ENCODE data around the gene LIF. TPM values are rescaled to one million over a fixed set of nuclear protein-coding genes. Genes with fewer than 3 reads are reported as not detected.

The LIF gene
- total RNA-seq, 1 donor from 2014 or later, result 18.9 TPM

DNA sequence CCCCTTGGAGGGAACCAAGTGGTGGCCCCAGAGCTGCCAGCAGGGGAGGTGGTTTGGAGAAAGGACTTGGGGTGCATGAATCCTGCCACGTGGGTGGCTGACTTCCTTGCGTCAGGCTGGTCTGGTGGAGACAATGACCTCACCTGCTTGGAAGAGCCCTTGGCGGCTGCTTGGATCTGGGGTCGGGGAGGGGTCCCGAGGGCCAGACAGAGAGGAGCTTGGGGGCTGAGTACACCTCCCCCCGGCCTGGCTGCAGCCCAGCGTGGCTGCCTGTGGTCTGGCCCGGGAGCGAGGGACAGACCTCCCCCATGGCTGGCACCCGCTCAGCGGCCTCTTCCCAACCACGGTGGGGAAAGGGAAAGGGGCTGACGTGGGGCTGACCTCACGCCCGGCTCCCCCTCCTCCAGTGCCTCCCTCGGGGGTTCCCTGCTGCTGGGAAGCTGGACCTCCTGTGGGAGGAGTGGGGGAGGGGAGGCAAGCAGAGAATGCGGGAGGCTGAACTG lies 13.8 kb downstream of the LIF start:
- Mint-ChIP-seq H3K4me3 (ENCODE audit: unreplicated experiment) (no peak overlapping the region), H3K27me3 (ENCODE audit: low read depth) (no peaks in the 10 kb centered on the region), H3K4me1 (ENCODE audit: low read depth) (peaks cover 66% of the 10 kb centered on the region), H3K36me3 (ENCODE audit: low read depth) (no peaks in the 10 kb centered on the region), H3K9me3 (ENCODE audit: low read depth) (no peaks in the 10 kb centered on the region), H3K27ac (ENCODE audit: unreplicated experiment) (no peak overlapping the region)
- DNase-seq (ENCODE audit: low spot score), result no peak
- TF ChIP-seq, protein P1, sequence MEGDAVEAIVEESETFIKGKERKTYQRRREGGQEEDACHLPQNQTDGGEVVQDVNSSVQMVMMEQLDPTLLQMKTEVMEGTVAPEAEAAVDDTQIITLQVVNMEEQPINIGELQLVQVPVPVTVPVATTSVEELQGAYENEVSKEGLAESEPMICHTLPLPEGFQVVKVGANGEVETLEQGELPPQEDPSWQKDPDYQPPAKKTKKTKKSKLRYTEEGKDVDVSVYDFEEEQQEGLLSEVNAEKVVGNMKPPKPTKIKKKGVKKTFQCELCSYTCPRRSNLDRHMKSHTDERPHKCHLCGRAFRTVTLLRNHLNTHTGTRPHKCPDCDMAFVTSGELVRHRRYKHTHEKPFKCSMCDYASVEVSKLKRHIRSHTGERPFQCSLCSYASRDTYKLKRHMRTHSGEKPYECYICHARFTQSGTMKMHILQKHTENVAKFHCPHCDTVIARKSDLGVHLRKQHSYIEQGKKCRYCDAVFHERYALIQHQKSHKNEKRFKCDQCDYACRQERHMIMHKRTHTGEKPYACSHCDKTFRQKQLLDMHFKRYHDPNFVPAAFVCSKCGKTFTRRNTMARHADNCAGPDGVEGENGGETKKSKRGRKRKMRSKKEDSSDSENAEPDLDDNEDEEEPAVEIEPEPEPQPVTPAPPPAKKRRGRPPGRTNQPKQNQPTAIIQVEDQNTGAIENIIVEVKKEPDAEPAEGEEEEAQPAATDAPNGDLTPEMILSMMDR (IDR thresholded peaks at IDR 0.05), result no peak

DNA sequence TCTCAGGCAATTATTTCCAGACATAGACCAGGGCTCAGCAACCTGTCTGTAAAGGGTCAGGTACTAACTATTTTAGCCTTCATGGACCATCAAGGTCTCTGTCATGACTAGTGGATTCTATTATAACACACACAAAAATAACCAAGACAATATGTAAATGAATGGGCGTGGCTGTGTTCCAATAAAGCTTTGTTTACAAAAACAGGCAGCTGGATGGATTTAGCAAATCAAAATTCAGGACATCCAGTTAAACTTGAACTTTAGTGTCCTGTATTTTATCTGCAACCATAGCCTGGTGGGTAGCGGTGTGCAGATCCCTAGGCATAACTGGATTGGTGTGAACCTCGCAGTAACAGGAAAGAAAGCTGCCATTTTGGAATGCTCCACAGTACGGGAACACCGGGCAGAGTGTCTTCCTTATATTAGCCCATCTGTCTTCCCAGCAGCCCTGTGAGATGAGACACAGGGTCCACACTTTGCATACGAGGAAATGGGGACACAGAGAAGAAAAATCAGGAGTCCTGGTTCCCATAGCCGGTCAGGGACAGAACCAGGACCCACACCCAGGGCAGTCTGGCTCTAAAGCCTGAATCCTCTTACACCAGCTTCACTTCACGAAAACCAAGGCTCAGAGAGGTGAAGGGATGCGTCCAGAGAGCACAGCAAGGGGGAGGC lies 15.6 kb downstream of the LIF start:
- no peaks in the 10 kb centered on the region for H3K9me3 Mint-ChIP-seq (ENCODE audit: low read depth)
- H3K4me1 Mint-ChIP-seq (ENCODE audit: low read depth), result peaks cover 60% of the 10 kb centered on the region
- TF ChIP-seq, protein P1 (IDR thresholded peaks at IDR 0.05), result no peak
- no peak overlapping the region for H3K4me3 Mint-ChIP-seq (ENCODE audit: unreplicated experiment)
- H3K36me3 Mint-ChIP-seq (ENCODE audit: low read depth), result no peaks in the 10 kb centered on the region
- H3K27me3 Mint-ChIP-seq (ENCODE audit: low read depth), result no peaks in the 10 kb centered on the region
- H3K27ac Mint-ChIP-seq (ENCODE audit: unreplicated experiment), result no peak overlapping the region
- no peak for DNase-seq (ENCODE audit: low spot score)

DNA sequence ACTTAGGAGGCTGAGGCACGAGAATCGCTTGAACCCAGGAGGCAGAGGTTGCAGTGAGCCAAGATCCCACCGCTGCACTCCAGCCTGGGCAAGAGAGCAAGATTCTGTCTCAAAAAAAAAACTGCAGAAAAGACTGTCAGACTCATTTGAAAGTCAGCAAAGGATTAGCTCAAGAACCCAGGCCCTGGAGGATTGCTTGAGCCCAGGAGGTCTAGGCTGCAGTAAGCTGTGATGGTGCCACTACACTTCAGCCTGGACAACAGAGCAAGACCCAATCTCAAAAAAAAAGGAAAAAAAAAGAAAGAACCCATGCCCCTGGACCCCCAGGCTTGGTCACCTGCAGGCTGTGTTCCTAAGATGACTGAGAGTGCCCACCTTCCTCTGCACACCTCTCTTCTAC lies 16.2 kb downstream of the LIF start:
- no peak overlapping the region for H3K27ac Mint-ChIP-seq (ENCODE audit: unreplicated experiment)
- no peak overlapping the region for H3K4me3 Mint-ChIP-seq (ENCODE audit: unreplicated experiment)
- TF ChIP-seq, protein P1 (IDR thresholded peaks at IDR 0.05), result no peak
- peaks cover 59% of the 10 kb centered on the region for H3K4me1 Mint-ChIP-seq (ENCODE audit: low read depth)
- DNase-seq (ENCODE audit: low spot score), result no peak
- H3K27me3 Mint-ChIP-seq (ENCODE audit: low read depth), result no peaks in the 10 kb centered on the region
- no peaks in the 10 kb centered on the region for H3K36me3 Mint-ChIP-seq (ENCODE audit: low read depth)
- H3K9me3 Mint-ChIP-seq (ENCODE audit: low read depth), result peaks cover 1% of the 10 kb centered on the region

DNA sequence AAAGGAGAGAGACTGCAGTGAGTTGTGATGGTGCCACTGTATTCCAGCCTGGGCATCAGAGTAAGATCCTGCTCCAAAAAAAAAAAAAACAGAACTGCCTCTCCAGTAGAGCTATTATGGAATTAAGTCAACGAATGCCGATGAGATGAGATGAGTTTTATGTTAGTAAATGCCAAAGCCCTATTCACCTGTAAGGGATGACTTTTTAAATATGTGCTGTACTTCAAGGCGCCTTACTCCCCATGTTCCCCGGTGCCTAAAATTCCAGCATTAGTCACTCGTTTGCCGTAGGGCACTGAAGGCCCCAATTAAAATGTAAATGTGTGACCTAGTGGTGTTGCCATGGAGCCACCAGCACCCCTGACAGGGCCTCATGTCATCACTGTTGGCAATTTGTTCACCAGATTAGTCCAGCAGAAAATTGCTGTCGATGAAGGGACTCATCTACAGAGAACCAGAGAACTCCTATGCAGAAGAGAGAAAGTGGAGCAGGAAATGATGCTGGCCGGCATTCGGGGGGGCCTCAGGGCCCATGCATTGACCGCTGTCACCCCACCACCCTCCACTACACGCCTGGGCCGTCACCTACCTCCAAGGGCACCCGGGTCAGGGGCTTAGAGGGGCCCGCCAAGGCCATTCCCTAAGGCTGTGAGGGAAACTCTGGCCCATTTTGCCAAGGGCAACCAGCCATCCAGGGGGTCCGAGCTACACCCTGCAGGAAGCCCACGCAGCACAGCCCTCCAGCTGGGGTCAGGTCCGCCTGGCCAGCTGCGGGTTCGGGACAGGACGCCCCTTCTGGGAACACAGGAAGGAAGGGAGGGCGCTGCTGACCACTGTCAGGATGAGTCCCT lies 17.8 kb downstream of the LIF start:
- H3K4me1 Mint-ChIP-seq (ENCODE audit: low read depth), result peaks cover 64% of the 10 kb centered on the region
- TF ChIP-seq, protein P1 (IDR thresholded peaks at IDR 0.05), result no peak
- H3K9me3 Mint-ChIP-seq (ENCODE audit: low read depth), result peaks cover 5% of the 10 kb centered on the region
- H3K27me3 Mint-ChIP-seq (ENCODE audit: low read depth), result no peaks in the 10 kb centered on the region
- no peak for DNase-seq (ENCODE audit: low spot score)
- H3K36me3 Mint-ChIP-seq (ENCODE audit: low read depth), result no peaks in the 10 kb centered on the region
- H3K4me3 Mint-ChIP-seq (ENCODE audit: unreplicated experiment), result no peak overlapping the region
- peak overlapping the region; percentile 77 for H3K27ac Mint-ChIP-seq (ENCODE audit: unreplicated experiment)

DNA sequence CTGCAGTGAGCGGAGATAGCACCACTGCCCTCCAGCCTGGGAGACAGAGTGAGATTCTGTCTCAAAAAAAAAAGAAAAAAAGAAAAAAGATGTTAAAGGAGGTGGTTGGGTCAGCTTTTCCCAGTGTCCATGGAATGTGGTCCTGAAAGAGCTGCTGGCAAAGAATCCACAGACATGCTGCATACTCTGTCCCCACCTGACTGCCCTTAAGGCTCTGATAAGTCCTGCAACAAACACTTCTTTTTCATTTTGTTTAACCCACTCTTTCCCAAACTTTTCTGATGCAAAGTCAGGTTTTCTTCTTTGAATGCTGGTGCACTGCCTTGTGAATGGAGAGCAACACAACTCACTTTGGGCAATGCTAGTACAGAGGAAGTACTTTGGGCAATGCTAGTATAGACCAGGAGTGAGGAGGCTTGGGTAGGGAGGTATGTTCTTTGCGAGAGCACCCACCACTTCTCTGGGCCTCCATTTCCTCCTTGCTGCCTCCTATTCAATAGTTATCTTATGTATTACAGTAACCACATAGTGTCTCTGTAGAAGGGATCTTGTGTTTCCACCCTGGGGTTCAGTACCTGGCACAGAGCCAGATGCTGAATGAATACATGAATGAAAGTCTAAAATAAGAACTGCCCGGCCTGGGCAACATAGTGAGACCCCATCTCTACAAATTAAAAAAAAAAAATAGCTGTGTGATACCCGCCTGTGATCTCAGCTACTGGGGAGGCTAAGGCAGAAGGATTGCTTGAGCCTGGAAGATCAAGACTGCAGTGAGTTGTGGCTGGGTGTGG lies 18.9 kb downstream of the LIF start:
- H3K36me3 Mint-ChIP-seq (ENCODE audit: low read depth), result no peaks in the 10 kb centered on the region

More for the DNA sequence above, 18.9 kb downstream of the LIF start:
- Mint-ChIP-seq H3K4me1 (ENCODE audit: low read depth) (peaks cover 61% of the 10 kb centered on the region), H3K27ac (ENCODE audit: unreplicated experiment) (no peak overlapping the region), H3K9me3 (ENCODE audit: low read depth) (peaks cover 5% of the 10 kb centered on the region), H3K4me3 (ENCODE audit: unreplicated experiment) (no peak overlapping the region), H3K27me3 (ENCODE audit: low read depth) (no peaks in the 10 kb centered on the region)
- TF ChIP-seq, protein P1 (IDR thresholded peaks at IDR 0.05), result no peak
- no peak for DNase-seq (ENCODE audit: low spot score)
